SK-N-SH (cell line): Measurements from ENCODE around the gene SERPINB5. TPM values are rescaled to one million over a fixed set of nuclear protein-coding genes. Genes with fewer than 3 reads are reported as not detected.

Source experiments
- CTCF ChIA-PET: fragments of 300-600, 350-600 bp; formaldehyde crosslinking; extraction: SDS; loops from one replicate; lab custom pipeline; 2021; lab: Yijun Ruan, JAX
- POLR2A ChIA-PET: fragments of 350-600 bp; sonication (Branson Sonifier 250); formaldehyde crosslinking; extraction: SDS; loops from one replicate; lab custom pipeline; 2020; ENCODE audit warnings: antibody characterized with exemption, inconsistent platforms; lab: Yijun Ruan, JAX
- DNase-seq: peaks from one replicate; pipeline ENCODE4 v3.0.0; 2012
- H2AFZ ChIP-seq: fragments of 200-600 bp; sonication (generic); 2 replicates; pipeline ENCODE4 v1.8.1; 2016; ENCODE audit warnings: antibody characterized with exemption, mild to moderate bottlenecking, low read depth
- H3F3A ChIP-seq: fragments of 200-600 bp; sonication (generic); replicated peaks from 2 replicates; pipeline ENCODE3; 2016; ENCODE audit warnings: antibody characterized with exemption, mild to moderate bottlenecking; ENCODE audit not compliant: insufficient read depth
- H3K27ac ChIP-seq, 2 experiments: fragments of 200-500 bp in 1 of 2; fragments of 200-600 bp in 1 of 2; sonication (Bioruptor generic) in 1 of 2; sonication (generic), shearing (Covaris generic) in 1 of 2; 2 replicates each; pipeline versions ENCODE4 v1.5.1 to v1.6.1; 2014 to 2016; ENCODE audit warnings: low read depth in 2 of 2, inconsistent platforms in 1 of 2, low read length in 1 of 2, mild to moderate bottlenecking in 1 of 2, mixed read lengths in 1 of 2
- H3K27me3 ChIP-seq: fragments of 200-600 bp; sonication (generic), shearing (Covaris generic); 2 replicates; pipeline ENCODE4 v1.6.1; 2016; ENCODE audit warnings: mixed run types; ENCODE audit not compliant: insufficient read depth
- H3K36me3 ChIP-seq, 2 experiments: fragments of 200-500 bp in 1 of 2; fragments of 200-600 bp in 1 of 2; sonication (Bioruptor generic) in 1 of 2; sonication (generic) in 1 of 2; replicated peaks in 1 of 2; 2 replicates each; pipeline versions ENCODE3 to v1.5.1; 2014 to 2016; ENCODE audit warnings: low read length in 1 of 2, mild to moderate bottlenecking in 1 of 2; ENCODE audit not compliant: insufficient read depth in 2 of 2, control insufficient read depth in 1 of 2
- H3K4me1 ChIP-seq, 2 experiments: fragments of 200-500 bp in 1 of 2; fragments of 200-600 bp in 1 of 2; sonication (Bioruptor generic) in 1 of 2; sonication (generic), shearing (Covaris generic) in 1 of 2; 2 replicates each; pipeline versions ENCODE4 v1.5.1 to v1.6.1; 2014 to 2016; ENCODE audit warnings: low read depth in 1 of 2, low read length in 1 of 2, mixed run types in 1 of 2; ENCODE audit not compliant: insufficient read depth in 2 of 2, control insufficient read depth in 1 of 2
- H3K4me2 ChIP-seq: fragments of 200-600 bp; sonication (generic), shearing (Covaris generic); 2 replicates; pipeline ENCODE4 v1.6.1; 2017; ENCODE audit warnings: mixed run types
- H3K4me3 ChIP-seq, 2 experiments: fragments of 200-500 bp in 1 of 2; fragments of 200-600 bp in 1 of 2; sonication (Bioruptor generic) in 1 of 2; sonication (generic), shearing (Covaris generic) in 1 of 2; 2 replicates each; pipeline versions ENCODE4 v1.5.1 to v1.8.1; 2014 to 2016; ENCODE audit warnings: low read depth in 2 of 2, inconsistent platforms in 1 of 2, low read length in 1 of 2, mild to moderate bottlenecking in 1 of 2, mixed read lengths in 1 of 2, moderate library complexity in 1 of 2
- H3K79me2 ChIP-seq: fragments of 200-600 bp; sonication (generic); 2 replicates; pipeline ENCODE4 v1.8.1; 2017; ENCODE audit warnings: mild to moderate bottlenecking; ENCODE audit not compliant: insufficient read depth
- H3K9ac ChIP-seq: fragments of 200-600 bp; sonication (generic); 2 replicates; pipeline ENCODE4 v1.6.1; 2017; ENCODE audit warnings: mixed run types
- H3K9me2 ChIP-seq: fragments of 200-600 bp; sonication (generic); 2 replicates; pipeline ENCODE4 v1.6.1; 2017; ENCODE audit warnings: mixed run types
- H3K9me3 ChIP-seq: fragments of 200-600 bp; sonication (generic); 2 replicates; pipeline ENCODE4 v1.6.1; 2017; ENCODE audit warnings: mixed run types, mild to moderate bottlenecking, moderate library complexity
- H4K20me1 ChIP-seq: fragments of 200-600 bp; sonication (generic); 2 replicates; pipeline ENCODE4 v1.6.1; 2017; ENCODE audit warnings: mild to moderate bottlenecking, mixed run types; ENCODE audit not compliant: insufficient read depth
- EZH2phosphoT487 ChIP-seq: fragments of 200-600 bp; sonication (generic); IDR thresholded peaks from 2 replicates; pipeline ENCODE4 v1.6.1; 2017; ENCODE audit warnings: low read depth, mixed run types, mild to moderate bottlenecking, antibody characterized with exemption, moderate library complexity, borderline replicate concordance
- FOXJ3 ChIP-seq: sonication (generic); formaldehyde crosslinking; IDR thresholded peaks from 2 replicates; pipeline ENCODE4 v1.5.1; 2020; ENCODE audit warnings: mild to moderate bottlenecking, missing genetic modification reagents
- FOXM1 ChIP-seq: IDR thresholded peaks from 2 replicates; pipeline ENCODE4 v1.4.0; 2012; ENCODE audit warnings: low read depth, mild to moderate bottlenecking
- GATA2 ChIP-seq: sonication (generic); formaldehyde crosslinking; IDR thresholded peaks from 2 replicates; pipeline ENCODE4 v1.5.0; 2020; ENCODE audit warnings: mild to moderate bottlenecking, missing genetic modification reagents
- NFIC ChIP-seq: IDR thresholded peaks from 2 replicates; pipeline ENCODE4 v1.4.0; 2012; ENCODE audit warnings: borderline replicate concordance
- POLR2AphosphoS5 ChIP-seq: IDR thresholded peaks from 2 replicates; pipeline ENCODE4 v1.6.1; 2012; ENCODE audit warnings: low read depth, low read length
- RAD21 ChIP-seq: IDR thresholded peaks from 2 replicates; pipeline ENCODE4 v1.6.1; 2012; ENCODE audit warnings: mild to moderate bottlenecking, low read length
- RFX5 ChIP-seq: IDR thresholded peaks from 2 replicates; pipeline ENCODE4 v1.6.1; 2012; ENCODE audit warnings: mild to moderate bottlenecking, improper control_type of control experiment, low read length
- SMC3 ChIP-seq: IDR thresholded peaks from 2 replicates; pipeline ENCODE4 v1.6.1; 2012; ENCODE audit warnings: low read depth, low read length, improper control_type of control experiment
- TAF1 ChIP-seq: IDR thresholded peaks from 2 replicates; pipeline ENCODE4 v1.6.1; 2012; ENCODE audit warnings: low read depth, mild to moderate bottlenecking, low read length, moderate library complexity, borderline replicate concordance
- TCF12 ChIP-seq: IDR thresholded peaks from 2 replicates; pipeline ENCODE4 v1.4.0; 2012
- TEAD4 ChIP-seq: IDR thresholded peaks from 2 replicates; pipeline ENCODE4 v1.4.0; 2012; ENCODE audit warnings: mild to moderate bottlenecking, borderline replicate concordance; ENCODE audit not compliant: insufficient read depth
- YY1 ChIP-seq: IDR thresholded peaks from 2 replicates; pipeline ENCODE4 v1.4.0; 2012; ENCODE audit warnings: low read depth, mild to moderate bottlenecking
- WGBS: methylation state at CpG from one replicate; pipeline ENCODE4 v1.1.6; 2017; ENCODE audit warnings: low lambda C conversion rate; 5-methylcytosine and 5-hydroxymethylcytosine counted together
- polyA plus RNA-seq, 3 experiments: library from polyadenylated mRNA; depleted of rRNA; stranded (reverse); fragments of >200 nt; gene quantifications; 2 replicates each; pipeline ENCODE4 v1.2.3, GENCODE V29; 2012
- TF ChIP-seq, protein P1 (sequence below): IDR thresholded peaks from 2 replicates; pipeline ENCODE4 v1.6.1; 2012; ENCODE audit warnings: mild to moderate bottlenecking, low read depth, low read length, moderate library complexity
- TF ChIP-seq, protein P2 (sequence below): fragments of 200-600 bp; sonication (generic); IDR thresholded peaks from 2 replicates; pipeline ENCODE4 v1.6.1; 2017; ENCODE audit warnings: antibody characterized with exemption, mild to moderate bottlenecking, moderate library complexity
- TF ChIP-seq, protein P3 (sequence below): fragments of 150-350 bp; IDR thresholded peaks from 2 replicates; pipeline ENCODE4 v1.6.1; 2017; ENCODE audit warnings: antibody characterized with exemption, low read length, low read depth, borderline replicate concordance
- TF ChIP-seq, protein P4 (sequence below): IDR thresholded peaks from 2 replicates; pipeline ENCODE4 v1.4.0; 2012; ENCODE audit warnings: low read depth

Gene SERPINB5
- polyA plus RNA-seq, 1 of the 3 experiments (the other 2 are of a cell fraction) = not detected

DNA sequence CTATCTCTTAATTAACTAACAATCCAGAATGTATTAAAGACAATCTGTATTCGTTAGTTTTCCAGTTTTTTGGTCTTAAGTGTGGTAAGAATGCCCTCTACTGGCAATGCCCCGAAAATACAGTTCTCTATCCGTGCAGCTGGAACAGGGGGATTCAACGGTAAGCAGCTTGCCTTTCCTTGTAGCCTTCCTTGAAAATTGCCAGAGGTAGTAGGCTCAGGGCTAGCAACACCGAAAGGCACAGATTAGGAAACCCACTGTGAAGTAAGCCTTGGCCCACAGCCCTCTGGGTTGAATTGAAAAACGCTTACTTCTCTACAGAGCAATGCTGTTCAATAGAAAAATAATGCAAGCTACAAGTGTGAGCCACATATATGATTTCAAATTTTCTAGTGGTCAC lies 37.4 kb upstream of the SERPINB5 start:
- no peaks in the 10 kb centered on the region for H3K9me2 ChIP-seq
- H4K20me1 ChIP-seq = no peaks in the 10 kb centered on the region
- 0 out of 4 replicates have a peak, but pooled peaks cover 0 to 6% of the 10 kb centered on the region in 2 experiments for H3K4me1 ChIP-seq
- H3K79me2 ChIP-seq = no peaks in the 10 kb centered on the region
- CTCF ChIA-PET = interaction anchor here (0.6 to 6.7 kb wide), 28 partner anchors 9 to 1013 kb away, joined by 3 to 66 read pairs (median 6); no protein-coding TSS in a partner anchor
- no peaks in the 10 kb centered on the region for H3K9me3 ChIP-seq
- peak overlapping the region in 1 of 2 experiments; percentile 28; a peak in 1 of 4 replicates for H3K4me3 ChIP-seq
- WGBS = 4% methylated on average over 6 of the region's 6 CpGs
- no peak overlapping the region for H3K27ac ChIP-seq
- H3K27me3 ChIP-seq = no peaks in the 10 kb centered on the region
- no peak for TF ChIP-seq YY1
- no peak for TF ChIP-seq TEAD4
- TF ChIP-seq SMC3 = peak; percentile 69
- TF ChIP-seq, protein P1, sequence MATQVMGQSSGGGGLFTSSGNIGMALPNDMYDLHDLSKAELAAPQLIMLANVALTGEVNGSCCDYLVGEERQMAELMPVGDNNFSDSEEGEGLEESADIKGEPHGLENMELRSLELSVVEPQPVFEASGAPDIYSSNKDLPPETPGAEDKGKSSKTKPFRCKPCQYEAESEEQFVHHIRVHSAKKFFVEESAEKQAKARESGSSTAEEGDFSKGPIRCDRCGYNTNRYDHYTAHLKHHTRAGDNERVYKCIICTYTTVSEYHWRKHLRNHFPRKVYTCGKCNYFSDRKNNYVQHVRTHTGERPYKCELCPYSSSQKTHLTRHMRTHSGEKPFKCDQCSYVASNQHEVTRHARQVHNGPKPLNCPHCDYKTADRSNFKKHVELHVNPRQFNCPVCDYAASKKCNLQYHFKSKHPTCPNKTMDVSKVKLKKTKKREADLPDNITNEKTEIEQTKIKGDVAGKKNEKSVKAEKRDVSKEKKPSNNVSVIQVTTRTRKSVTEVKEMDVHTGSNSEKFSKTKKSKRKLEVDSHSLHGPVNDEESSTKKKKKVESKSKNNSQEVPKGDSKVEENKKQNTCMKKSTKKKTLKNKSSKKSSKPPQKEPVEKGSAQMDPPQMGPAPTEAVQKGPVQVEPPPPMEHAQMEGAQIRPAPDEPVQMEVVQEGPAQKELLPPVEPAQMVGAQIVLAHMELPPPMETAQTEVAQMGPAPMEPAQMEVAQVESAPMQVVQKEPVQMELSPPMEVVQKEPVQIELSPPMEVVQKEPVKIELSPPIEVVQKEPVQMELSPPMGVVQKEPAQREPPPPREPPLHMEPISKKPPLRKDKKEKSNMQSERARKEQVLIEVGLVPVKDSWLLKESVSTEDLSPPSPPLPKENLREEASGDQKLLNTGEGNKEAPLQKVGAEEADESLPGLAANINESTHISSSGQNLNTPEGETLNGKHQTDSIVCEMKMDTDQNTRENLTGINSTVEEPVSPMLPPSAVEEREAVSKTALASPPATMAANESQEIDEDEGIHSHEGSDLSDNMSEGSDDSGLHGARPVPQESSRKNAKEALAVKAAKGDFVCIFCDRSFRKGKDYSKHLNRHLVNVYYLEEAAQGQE = no peak
- no peak for TF ChIP-seq RFX5
- TF ChIP-seq, protein P2, sequence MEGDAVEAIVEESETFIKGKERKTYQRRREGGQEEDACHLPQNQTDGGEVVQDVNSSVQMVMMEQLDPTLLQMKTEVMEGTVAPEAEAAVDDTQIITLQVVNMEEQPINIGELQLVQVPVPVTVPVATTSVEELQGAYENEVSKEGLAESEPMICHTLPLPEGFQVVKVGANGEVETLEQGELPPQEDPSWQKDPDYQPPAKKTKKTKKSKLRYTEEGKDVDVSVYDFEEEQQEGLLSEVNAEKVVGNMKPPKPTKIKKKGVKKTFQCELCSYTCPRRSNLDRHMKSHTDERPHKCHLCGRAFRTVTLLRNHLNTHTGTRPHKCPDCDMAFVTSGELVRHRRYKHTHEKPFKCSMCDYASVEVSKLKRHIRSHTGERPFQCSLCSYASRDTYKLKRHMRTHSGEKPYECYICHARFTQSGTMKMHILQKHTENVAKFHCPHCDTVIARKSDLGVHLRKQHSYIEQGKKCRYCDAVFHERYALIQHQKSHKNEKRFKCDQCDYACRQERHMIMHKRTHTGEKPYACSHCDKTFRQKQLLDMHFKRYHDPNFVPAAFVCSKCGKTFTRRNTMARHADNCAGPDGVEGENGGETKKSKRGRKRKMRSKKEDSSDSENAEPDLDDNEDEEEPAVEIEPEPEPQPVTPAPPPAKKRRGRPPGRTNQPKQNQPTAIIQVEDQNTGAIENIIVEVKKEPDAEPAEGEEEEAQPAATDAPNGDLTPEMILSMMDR = peak; percentile 91
- TF ChIP-seq RAD21 = peak; percentile 89
- no peak for TF ChIP-seq EZH2phosphoT487
- TF ChIP-seq, protein P3, sequence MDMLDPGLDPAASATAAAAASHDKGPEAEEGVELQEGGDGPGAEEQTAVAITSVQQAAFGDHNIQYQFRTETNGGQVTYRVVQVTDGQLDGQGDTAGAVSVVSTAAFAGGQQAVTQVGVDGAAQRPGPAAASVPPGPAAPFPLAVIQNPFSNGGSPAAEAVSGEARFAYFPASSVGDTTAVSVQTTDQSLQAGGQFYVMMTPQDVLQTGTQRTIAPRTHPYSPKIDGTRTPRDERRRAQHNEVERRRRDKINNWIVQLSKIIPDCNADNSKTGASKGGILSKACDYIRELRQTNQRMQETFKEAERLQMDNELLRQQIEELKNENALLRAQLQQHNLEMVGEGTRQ = no peak
- no peak for TF ChIP-seq GATA2 (CRISPR knock-in tag)
- TF ChIP-seq POLR2AphosphoS5 = no peak
- no peak for TF ChIP-seq NFIC
- TF ChIP-seq, protein P4, sequence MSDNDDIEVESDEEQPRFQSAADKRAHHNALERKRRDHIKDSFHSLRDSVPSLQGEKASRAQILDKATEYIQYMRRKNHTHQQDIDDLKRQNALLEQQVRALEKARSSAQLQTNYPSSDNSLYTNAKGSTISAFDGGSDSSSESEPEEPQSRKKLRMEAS = no peak
- no peak for TF ChIP-seq FOXJ3 (CRISPR knock-in tag)
- no peak for TF ChIP-seq TAF1
- no peak for TF ChIP-seq TCF12
- TF ChIP-seq FOXM1 = no peak
- H3K36me3 ChIP-seq = no peaks in the 10 kb centered on the region
- H3K4me2 ChIP-seq = no peak overlapping the region
- POLR2A ChIA-PET = interaction anchor here (0.6 kb wide), 1 partner anchor 17 kb away, joined by 4 read pairs; the partner anchor contains the start of gene VPS4B
- H3F3A ChIP-seq = peaks cover 10% of the 10 kb centered on the region
- peak; percentile 76 for DNase-seq
- H3K9ac ChIP-seq = no peak overlapping the region
- no peak overlapping the region for H2AFZ ChIP-seq
